Smooth muscle cell (in vitro differentiated cells): Measurements from ENCODE around the gene OR1B1. TPM values are rescaled to one million over a fixed set of nuclear protein-coding genes. Genes with fewer than 3 reads are reported as not detected.

ENCODE experiments used
- DNase-seq: peaks from one replicate; lab custom pipeline; 2025; ENCODE audit not compliant: unreplicated experiment; lab: John Stamatoyannopoulos, UW
- H2AFZ ChIP-seq: fragments of 200-600 bp; sonication (generic); 2 replicates; pipeline ENCODE4 v1.6.0; 2016; ENCODE audit warnings: antibody characterized with exemption, low read depth, mild to moderate bottlenecking
- H3F3A ChIP-seq: fragments of 200-600 bp; sonication (generic); 2 replicates; pipeline ENCODE4 v1.6.0; 2017; ENCODE audit warnings: antibody characterized with exemption, low read depth
- H3K27ac ChIP-seq: fragments of 200-600 bp; sonication (generic); 2 replicates; pipeline ENCODE4 v1.5.1; 2016; ENCODE audit warnings: low read depth, mild to moderate bottlenecking
- H3K27me3 ChIP-seq: fragments of 200-600 bp; sonication (generic); 2 replicates; pipeline ENCODE4 v1.6.1; 2016; ENCODE audit warnings: low read depth, mild to moderate bottlenecking
- H3K36me3 ChIP-seq: fragments of 200-600 bp; sonication (generic); 2 replicates; pipeline ENCODE4 v1.5.1; 2016; ENCODE audit warnings: low read depth
- H3K4me1 ChIP-seq: fragments of 200-600 bp; sonication (generic); 2 replicates; pipeline ENCODE4 v1.5.1; 2016; ENCODE audit warnings: low read depth
- H3K4me2 ChIP-seq: fragments of 200-600 bp; sonication (generic); 2 replicates; pipeline ENCODE4 v1.6.0; 2016; ENCODE audit warnings: mild to moderate bottlenecking
- H3K4me3 ChIP-seq: fragments of 200-600 bp; sonication (generic); 2 replicates; pipeline ENCODE4 v1.5.1; 2016; ENCODE audit warnings: mild to moderate bottlenecking
- H3K79me2 ChIP-seq: fragments of 200-600 bp; sonication (generic); 2 replicates; pipeline ENCODE4 v1.6.0; 2016; ENCODE audit warnings: low read depth, mild to moderate bottlenecking
- H3K9ac ChIP-seq: fragments of 200-600 bp; sonication (generic); 2 replicates; pipeline ENCODE4 v1.6.0; 2016; ENCODE audit warnings: low read depth
- H3K9me3 ChIP-seq: fragments of 200-600 bp; sonication (generic); replicated peaks from 2 replicates; pipeline ENCODE4 v1.5.1; 2016; ENCODE audit warnings: low read depth
- H4K20me1 ChIP-seq: fragments of 200-600 bp; sonication (generic); 2 replicates; pipeline ENCODE4 v1.6.0; 2016; ENCODE audit warnings: low read depth
- WGBS: methylation state at CpG from one replicate; pipeline ENCODE4 v1.1.7; 2016; ENCODE audit warnings: low lambda C conversion rate; 5-methylcytosine and 5-hydroxymethylcytosine counted together
- polyA plus RNA-seq: library from polyadenylated mRNA; unstranded; fragments of >200 nt; fragmentation: Nextera tagmentation; extraction: Ambion mirVana; gene quantifications from 2 replicates; pipeline ENCODE4 v1.2.1, GENCODE V29; 2016
- total RNA-seq: library from RNA; depleted of rRNA; stranded (reverse); fragments of >200 nt; gene quantifications from 2 replicates; pipeline ENCODE4 v1.2.3, GENCODE V29; 2014
- TF ChIP-seq, protein P1 (sequence below): fragments of 200-600 bp; sonication (generic); IDR thresholded peaks from 2 replicates; pipeline ENCODE4 v1.5.1; 2017; ENCODE audit warnings: borderline replicate concordance, mild to moderate bottlenecking, antibody characterized with exemption; ENCODE audit not compliant: insufficient read depth, poor library complexity, severe bottlenecking

The OR1B1 gene
- total RNA-seq (not detected in 2 replicates), polyA plus RNA-seq (not detected in 2 replicates)

DNA sequence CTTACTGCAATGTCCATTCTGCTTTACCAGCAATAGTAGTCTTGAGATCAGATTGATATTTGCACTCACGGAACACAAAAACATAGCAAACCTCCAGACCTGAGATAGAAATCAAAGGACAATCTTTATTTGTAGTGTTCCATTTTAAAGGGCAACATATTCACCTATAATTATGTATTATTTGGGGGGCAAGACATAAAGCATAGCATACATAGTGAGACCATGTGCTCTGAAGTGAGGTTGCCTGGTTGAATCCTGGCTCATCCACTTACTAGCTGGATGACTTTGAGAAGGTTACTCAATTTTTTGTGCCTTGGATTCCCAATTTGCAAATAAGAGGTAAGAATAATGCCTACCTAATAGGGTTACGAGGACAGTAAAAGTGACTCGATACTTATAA, at the start of gene OR1B1:
Gene OR1B1 (minus strand): TSS at position 101 of the 400 bp plus-strand sequence.
- peaks cover 10% of the 10 kb centered on the region for H3K9me3 ChIP-seq
- H3K9ac ChIP-seq: no peak within 1 kb of the TSS
- no peaks in the 10 kb centered on the region for H3F3A ChIP-seq
- H2AFZ ChIP-seq: no peak within 1 kb of the TSS
- H3K36me3 ChIP-seq: no peaks in the 10 kb centered on the region
- 77% methylated on average over 3 of the region's 3 CpGs for WGBS
- no peaks in the 10 kb centered on the region for H3K79me2 ChIP-seq
- H3K27me3 ChIP-seq: no peaks in the 10 kb centered on the region
- H3K4me1 ChIP-seq: no peaks in the 10 kb centered on the region
- H3K4me2 ChIP-seq: no peak within 1 kb of the TSS
- no peak within 1 kb of the TSS for H3K4me3 ChIP-seq
- H3K27ac ChIP-seq: no peak within 1 kb of the TSS
- H4K20me1 ChIP-seq: no peaks in the 10 kb centered on the region
- DNase-seq: no peak
- TF ChIP-seq, protein P1, sequence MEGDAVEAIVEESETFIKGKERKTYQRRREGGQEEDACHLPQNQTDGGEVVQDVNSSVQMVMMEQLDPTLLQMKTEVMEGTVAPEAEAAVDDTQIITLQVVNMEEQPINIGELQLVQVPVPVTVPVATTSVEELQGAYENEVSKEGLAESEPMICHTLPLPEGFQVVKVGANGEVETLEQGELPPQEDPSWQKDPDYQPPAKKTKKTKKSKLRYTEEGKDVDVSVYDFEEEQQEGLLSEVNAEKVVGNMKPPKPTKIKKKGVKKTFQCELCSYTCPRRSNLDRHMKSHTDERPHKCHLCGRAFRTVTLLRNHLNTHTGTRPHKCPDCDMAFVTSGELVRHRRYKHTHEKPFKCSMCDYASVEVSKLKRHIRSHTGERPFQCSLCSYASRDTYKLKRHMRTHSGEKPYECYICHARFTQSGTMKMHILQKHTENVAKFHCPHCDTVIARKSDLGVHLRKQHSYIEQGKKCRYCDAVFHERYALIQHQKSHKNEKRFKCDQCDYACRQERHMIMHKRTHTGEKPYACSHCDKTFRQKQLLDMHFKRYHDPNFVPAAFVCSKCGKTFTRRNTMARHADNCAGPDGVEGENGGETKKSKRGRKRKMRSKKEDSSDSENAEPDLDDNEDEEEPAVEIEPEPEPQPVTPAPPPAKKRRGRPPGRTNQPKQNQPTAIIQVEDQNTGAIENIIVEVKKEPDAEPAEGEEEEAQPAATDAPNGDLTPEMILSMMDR: no peak

DNA sequence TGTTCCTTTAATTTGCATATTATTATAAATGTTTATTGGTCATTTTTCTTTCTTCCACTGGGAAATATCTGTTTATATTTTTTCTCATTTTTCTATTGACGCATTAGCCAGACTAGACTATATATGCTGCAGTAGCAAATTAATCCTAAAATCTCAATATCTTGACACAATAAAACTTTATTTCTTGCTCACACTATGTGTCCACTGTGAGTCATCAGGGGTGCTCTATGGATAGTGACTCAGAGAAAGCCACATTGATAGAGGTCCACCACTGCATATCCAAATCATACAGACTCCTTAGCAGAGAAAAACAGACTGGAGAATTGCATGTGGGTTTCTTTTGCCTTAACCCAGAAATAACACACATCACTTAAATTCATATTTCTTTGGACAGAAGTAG, 38.3 kb upstream of the OR1B1 start:
- Histone ChIP-seq H3K9ac (no peak overlapping the region), H3K4me1 (no peaks in the 10 kb centered on the region), H3K4me2 (no peak overlapping the region), H3K36me3 (no peaks in the 10 kb centered on the region), H3K27ac (no peak overlapping the region), H3K27me3 (no peaks in the 10 kb centered on the region), H4K20me1 (no peaks in the 10 kb centered on the region), H3K9me3 (peaks cover 17% of the 10 kb centered on the region), H3K79me2 (no peaks in the 10 kb centered on the region), H2AFZ (no peak overlapping the region), H3F3A (no peaks in the 10 kb centered on the region), H3K4me3 (no peak overlapping the region)
- WGBS: 83% methylated on average over 1 of the region's 1 CpG
- DNase-seq: no peak
- TF ChIP-seq, protein P1: no peak

DNA sequence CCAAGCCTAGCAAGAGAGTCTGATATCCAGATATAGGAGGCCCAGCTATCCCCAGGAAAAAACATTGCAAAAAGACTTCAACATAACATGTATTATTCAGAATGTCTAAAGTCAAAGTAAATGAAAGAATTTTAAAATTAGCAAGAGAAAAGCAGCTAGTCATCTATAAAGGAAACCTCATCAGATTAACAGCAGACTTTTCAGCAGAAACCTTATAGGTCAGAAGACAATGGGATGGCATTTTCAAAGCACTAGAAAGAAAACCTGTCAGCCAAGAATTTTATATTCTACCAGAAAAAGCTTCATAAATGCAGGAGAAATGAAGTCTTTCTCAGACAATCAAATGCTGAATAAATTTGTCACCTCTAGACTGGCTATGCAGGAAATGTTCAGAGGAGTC, 27.4 kb upstream of the OR1B1 start:
- TF ChIP-seq, protein P1: no peak
- Histone ChIP-seq H4K20me1 (no peaks in the 10 kb centered on the region), H3K4me1 (no peaks in the 10 kb centered on the region), H2AFZ (no peak overlapping the region), H3K27me3 (no peaks in the 10 kb centered on the region), H3K79me2 (no peaks in the 10 kb centered on the region), H3K9me3 (peaks cover 8% of the 10 kb centered on the region), H3F3A (no peaks in the 10 kb centered on the region), H3K36me3 (no peaks in the 10 kb centered on the region), H3K4me3 (no peak overlapping the region), H3K4me2 (no peak overlapping the region), H3K27ac (no peak overlapping the region), H3K9ac (no peak overlapping the region)
- DNase-seq: no peak

DNA sequence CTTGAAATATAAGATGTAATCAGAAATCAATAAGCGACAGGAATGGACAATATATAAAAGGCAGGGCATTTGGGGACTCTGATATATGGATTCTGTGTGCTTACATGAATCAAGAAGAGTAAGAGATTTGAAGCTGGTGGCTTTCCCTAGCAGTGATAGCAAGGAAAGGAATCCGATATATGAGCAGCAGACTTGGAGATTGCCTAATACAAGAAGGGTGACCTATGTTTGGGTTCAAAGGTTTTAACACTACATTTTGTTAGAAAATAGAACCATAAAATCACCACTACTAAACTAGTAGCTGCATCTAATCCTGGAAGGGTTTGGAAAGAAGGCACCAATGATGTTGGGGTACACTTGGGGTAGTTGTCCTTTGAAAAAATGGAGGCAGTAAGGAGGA, 15.1 kb upstream of the OR1B1 start:
- Histone ChIP-seq H2AFZ (no peak overlapping the region), H3F3A (no peaks in the 10 kb centered on the region), H4K20me1 (no peaks in the 10 kb centered on the region), H3K4me2 (no peak overlapping the region), H3K27ac (no peak overlapping the region), H3K9ac (no peak overlapping the region), H3K27me3 (no peaks in the 10 kb centered on the region), H3K4me3 (no peak overlapping the region), H3K79me2 (no peaks in the 10 kb centered on the region), H3K4me1 (no peaks in the 10 kb centered on the region), H3K36me3 (no peaks in the 10 kb centered on the region), H3K9me3 (peaks cover 4% of the 10 kb centered on the region)
- TF ChIP-seq, protein P1: no peak
- DNase-seq: no peak
- WGBS: 60% methylated on average over 2 of the region's 2 CpGs
